SJCRH30 (cell line): ENCODE measurements around the gene AP2A1. TPM values are rescaled to one million over a fixed set of nuclear protein-coding genes. Genes with fewer than 3 reads are reported as not detected.

Experiments used
- DNase-seq, 2 experiments: peaks; one replicate each; pipeline ENCODE4 v3.0.0-alpha.2; 2015 to 2020
- H3K27ac ChIP-seq: fragments of 250-450 bp; sonication (Bioruptor Pico); 2 replicates; pipeline ENCODE4 v1.5.1; 2020; ENCODE audit warnings: mild to moderate bottlenecking, moderate library complexity
- H3K27me3 ChIP-seq: fragments of 250-450 bp; sonication (Bioruptor Pico); 2 replicates; pipeline ENCODE4 v1.5.1; 2020; ENCODE audit warnings: mild to moderate bottlenecking, moderate library complexity
- H3K36me3 ChIP-seq: fragments of 250-450 bp; sonication (Bioruptor Pico); 2 replicates; pipeline ENCODE4 v1.5.1; 2020; ENCODE audit warnings: mild to moderate bottlenecking, moderate library complexity
- H3K4me1 ChIP-seq: fragments of 250-450 bp; sonication (Bioruptor Pico); 2 replicates; pipeline ENCODE4 v1.5.1; 2020; ENCODE audit warnings: mild to moderate bottlenecking, moderate library complexity
- H3K4me3 ChIP-seq: fragments of 250-450 bp; sonication (Bioruptor Pico); 2 replicates; pipeline ENCODE4 v1.5.1; 2020; ENCODE audit warnings: mild to moderate bottlenecking, moderate library complexity
- H3K9me3 ChIP-seq: fragments of 250-450 bp; sonication (Bioruptor Pico); replicated peaks from 2 replicates; pipeline ENCODE4 v1.5.1; 2020; ENCODE audit warnings: mild to moderate bottlenecking, moderate library complexity
- total RNA-seq: library from RNA; depleted of rRNA; stranded (reverse); fragments of >200 nt; shearing (Covaris generic); gene quantifications from 2 replicates; pipeline ENCODE4 v1.2.3, GENCODE V29; 2014

Gene AP2A1
- total RNA-seq, 1 experiment from 2014 or later, result 68.8 TPM

GRCh38 chr19:49824662-49825061 is 57.9 kb downstream of the AP2A1 start:
- H3K27me3 ChIP-seq, result no peaks in the 10 kb centered on the region
- H3K9me3 ChIP-seq, result no peaks in the 10 kb centered on the region
- no peak overlapping the region for H3K4me3 ChIP-seq
- H3K27ac ChIP-seq, result no peak overlapping the region
- H3K4me1 ChIP-seq, result peaks cover 13% of the 10 kb centered on the region; the same call in 1 of the 2 replicates
- peaks cover 3% of the 10 kb centered on the region; the same call in 1 of the 2 replicates for H3K36me3 ChIP-seq
- DNase-seq, result no peak

- H3K4me1 ChIP-seq, result peaks cover 13% of the 10 kb centered on the region; the same call in 1 of the 2 replicates
- DNase-seq, result no peak
- no peaks in the 10 kb centered on the region for H3K27me3 ChIP-seq
- H3K4me3 ChIP-seq, result no peak overlapping the region
- no peak overlapping the region for H3K27ac ChIP-seq
- H3K36me3 ChIP-seq, result peaks cover 5% of the 10 kb centered on the region; the same call in 1 of the 2 replicates
- H3K9me3 ChIP-seq, result no peaks in the 10 kb centered on the region
These were observed 60.2 kb downstream of the AP2A1 start for GRCh38 chr19:49827034-49827433.

DNA sequence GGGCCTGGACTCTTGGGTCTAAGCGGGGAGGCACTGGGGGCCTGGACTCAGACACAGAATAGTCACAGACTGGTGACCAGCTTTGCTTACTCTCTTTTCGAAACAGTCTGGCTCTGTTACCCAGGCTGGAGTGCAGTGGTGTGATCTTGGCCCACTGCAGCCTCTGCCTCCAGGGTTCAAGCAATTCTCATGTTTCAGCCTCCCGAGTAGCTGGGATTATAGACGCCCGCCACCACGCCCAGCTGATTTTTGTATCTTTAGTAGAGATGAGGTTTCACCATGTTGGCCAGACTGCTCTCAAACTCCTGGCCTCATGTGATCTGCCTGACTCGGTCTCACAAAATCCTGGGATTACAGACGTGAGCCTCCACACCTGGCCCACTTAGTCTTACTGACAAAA is 62.4 kb downstream of the AP2A1 start:
- DNase-seq, result no peak
- Histone ChIP-seq H3K36me3 (peaks cover 4% of the 10 kb centered on the region), H3K4me3 (no peak overlapping the region), H3K4me1 (peaks cover 13% of the 10 kb centered on the region; the same call in 1 of the 2 replicates), H3K27me3 (no peaks in the 10 kb centered on the region), H3K27ac (no peak overlapping the region), H3K9me3 (no peaks in the 10 kb centered on the region)

GRCh38 chr19:49829721-49830120 is 62.9 kb downstream of the AP2A1 start:
- no peak for DNase-seq
- peaks cover 4% of the 10 kb centered on the region for H3K36me3 ChIP-seq
- no peak overlapping the region for H3K27ac ChIP-seq
- H3K9me3 ChIP-seq, result no peaks in the 10 kb centered on the region
- H3K4me3 ChIP-seq, result no peak overlapping the region
- peaks cover 13% of the 10 kb centered on the region; the same call in 1 of the 2 replicates for H3K4me1 ChIP-seq
- no peaks in the 10 kb centered on the region for H3K27me3 ChIP-seq

DNA sequence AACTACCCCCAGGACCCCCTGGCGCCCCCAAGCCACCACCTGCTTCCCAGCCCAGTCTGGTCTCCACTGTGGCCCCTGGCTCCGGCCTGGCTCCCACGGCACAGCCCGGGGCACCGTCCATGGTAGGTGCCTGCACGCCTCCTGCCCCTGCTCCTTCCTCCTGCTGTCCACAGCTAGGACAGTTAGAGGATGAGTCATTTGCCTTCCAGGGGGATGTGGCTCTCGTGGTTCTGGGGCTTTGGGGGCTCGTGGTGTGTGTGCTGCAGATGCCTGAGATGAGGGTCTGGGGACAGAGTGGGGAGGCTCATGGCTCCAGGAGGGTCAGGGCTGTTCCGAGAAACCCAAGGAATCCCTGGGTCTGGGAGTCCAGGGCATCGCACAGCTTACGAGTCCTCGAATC is 64.0 kb downstream of the AP2A1 start:
- no peak for DNase-seq
- H3K4me1 ChIP-seq, result peaks cover 13% of the 10 kb centered on the region; the same call in 1 of the 2 replicates
- H3K4me3 ChIP-seq, result no peak overlapping the region
- H3K9me3 ChIP-seq, result no peaks in the 10 kb centered on the region
- no peaks in the 10 kb centered on the region for H3K27me3 ChIP-seq
- no peak overlapping the region for H3K27ac ChIP-seq
- H3K36me3 ChIP-seq, result peaks cover 4% of the 10 kb centered on the region

- no peak for DNase-seq
- Histone ChIP-seq H3K36me3 (peaks cover 8% of the 10 kb centered on the region), H3K4me3 (no peak overlapping the region), H3K9me3 (no peaks in the 10 kb centered on the region), H3K27ac (no peak overlapping the region), H3K4me1 (peaks cover 11% of the 10 kb centered on the region; the same call in 1 of the 2 replicates), H3K27me3 (no peaks in the 10 kb centered on the region)
These were observed 64.8 kb downstream of the AP2A1 start for GRCh38 chr19:49831592-49831991.

DNA sequence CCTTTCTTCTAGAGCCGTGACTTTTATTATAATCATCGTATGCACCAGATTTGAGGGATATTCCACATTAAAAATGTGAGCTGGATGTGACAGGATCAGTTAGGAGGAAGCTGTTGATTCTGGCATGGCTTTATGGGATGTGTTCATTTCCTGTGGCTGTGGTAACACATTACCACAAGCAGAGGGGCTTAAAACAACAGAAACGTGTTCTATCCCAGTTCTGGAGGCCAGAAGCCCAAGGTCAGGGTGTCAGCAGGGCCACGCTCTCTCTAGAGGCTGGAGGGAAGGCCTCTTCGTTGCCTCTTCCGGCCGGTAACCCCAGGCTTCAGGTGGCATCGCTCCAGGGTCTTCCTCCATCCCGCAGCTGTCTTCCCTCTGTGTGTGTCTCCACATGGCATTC is 65.8 kb downstream of the AP2A1 start:
- peaks cover 13% of the 10 kb centered on the region for H3K36me3 ChIP-seq
- peaks cover 10% of the 10 kb centered on the region; the same call in 1 of the 2 replicates for H3K4me1 ChIP-seq
- H3K27me3 ChIP-seq, result no peaks in the 10 kb centered on the region
- H3K9me3 ChIP-seq, result no peaks in the 10 kb centered on the region
- DNase-seq, result no peak
- H3K27ac ChIP-seq, result no peak overlapping the region
- no peak overlapping the region for H3K4me3 ChIP-seq

- no peak overlapping the region for H3K27ac ChIP-seq
- H3K4me3 ChIP-seq, result no peak overlapping the region
- no peaks in the 10 kb centered on the region for H3K9me3 ChIP-seq
- peaks cover 13% of the 10 kb centered on the region for H3K36me3 ChIP-seq
- no peak for DNase-seq
- peaks cover under 1% of the 10 kb centered on the region; the same call in 1 of the 2 replicates for H3K4me1 ChIP-seq
- no peaks in the 10 kb centered on the region for H3K27me3 ChIP-seq
These were observed 66.8 kb downstream of the AP2A1 start for GRCh38 chr19:49833599-49833998.

- DNase-seq, result no peak
- no peak overlapping the region for H3K27ac ChIP-seq
- peaks cover 19% of the 10 kb centered on the region for H3K36me3 ChIP-seq
- no peak overlapping the region for H3K4me3 ChIP-seq
- no peaks in the 10 kb centered on the region for H3K9me3 ChIP-seq
- no peaks in the 10 kb centered on the region for H3K4me1 ChIP-seq
- H3K27me3 ChIP-seq, result no peaks in the 10 kb centered on the region
These were observed 68.8 kb downstream of the AP2A1 start for GRCh38 chr19:49835562-49835961.

DNA sequence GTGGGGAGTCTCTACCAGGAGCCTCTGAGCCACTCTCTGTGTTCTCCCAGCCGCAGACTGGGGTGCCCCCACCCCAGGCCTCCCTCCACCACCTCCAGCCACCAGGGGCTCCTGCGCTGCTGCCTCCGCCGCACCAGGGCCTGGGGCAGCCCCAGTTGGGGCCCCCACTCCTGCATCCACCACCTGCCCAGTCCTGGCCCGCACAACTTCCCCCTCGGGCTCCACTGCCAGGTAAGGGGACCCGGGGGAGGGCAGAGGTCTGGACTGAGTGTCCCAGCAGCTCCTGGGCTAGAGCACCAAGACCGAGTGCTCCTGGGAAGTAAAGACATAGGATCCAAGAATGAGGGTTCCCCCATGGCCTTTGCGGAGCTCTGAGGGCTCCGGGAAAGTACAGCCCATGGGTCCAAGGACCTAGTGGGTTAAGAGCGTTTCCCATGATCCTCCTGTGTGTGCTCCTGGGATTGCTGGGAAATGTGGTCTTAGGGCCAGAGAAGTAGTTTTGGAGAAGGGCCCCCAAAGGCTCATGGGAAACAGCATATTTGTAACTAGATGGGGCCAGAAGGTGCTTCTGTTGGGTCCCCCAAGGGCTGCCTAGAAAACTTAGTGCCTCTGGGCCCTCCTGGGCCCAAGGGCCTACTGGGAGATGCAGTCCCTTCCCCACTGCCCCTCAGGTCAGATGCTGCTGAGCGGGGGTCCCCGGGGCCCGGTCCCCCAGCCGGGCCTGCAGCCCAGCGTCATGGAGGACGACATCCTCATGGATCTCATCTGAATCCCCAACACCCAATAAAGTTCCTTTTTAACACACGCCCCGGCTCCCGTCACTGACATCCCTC is 69.6 kb downstream of the AP2A1 start:
- DNase-seq, result no peak

GRCh38 chr19:49837009-49837310 is 70.2 kb downstream of the AP2A1 start:
- Histone ChIP-seq H3K27ac (no peak overlapping the region), H3K27me3 (no peaks in the 10 kb centered on the region), H3K9me3 (no peaks in the 10 kb centered on the region), H3K4me1 (no peaks in the 10 kb centered on the region), H3K4me3 (no peak overlapping the region), H3K36me3 (peaks cover 19% of the 10 kb centered on the region)
- no peak for DNase-seq

More for the DNA sequence above, 69.6 kb downstream of the AP2A1 start:
- peaks cover 19% of the 10 kb centered on the region for H3K36me3 ChIP-seq
- no peaks in the 10 kb centered on the region for H3K27me3 ChIP-seq
- no peaks in the 10 kb centered on the region for H3K4me1 ChIP-seq
- no peak overlapping the region for H3K27ac ChIP-seq
- H3K9me3 ChIP-seq, result no peaks in the 10 kb centered on the region
- no peak overlapping the region for H3K4me3 ChIP-seq

- Histone ChIP-seq H3K27me3 (no peaks in the 10 kb centered on the region), H3K9me3 (no peaks in the 10 kb centered on the region), H3K36me3 (peaks cover 19% of the 10 kb centered on the region), H3K4me1 (no peaks in the 10 kb centered on the region), H3K27ac (no peak overlapping the region), H3K4me3 (no peak overlapping the region)
- DNase-seq, result no peak
These were observed 70.6 kb downstream of the AP2A1 start for GRCh38 chr19:49837425-49837824.

GRCh38 chr19:49838885-49839588 is 72.2 kb downstream of the AP2A1 start:
- no peak for DNase-seq
- no peaks in the 10 kb centered on the region for H3K4me1 ChIP-seq
- no peaks in the 10 kb centered on the region for H3K9me3 ChIP-seq
- no peak overlapping the region for H3K4me3 ChIP-seq
- H3K27me3 ChIP-seq, result no peaks in the 10 kb centered on the region
- H3K27ac ChIP-seq, result no peak overlapping the region
- H3K36me3 ChIP-seq, result peaks cover 17% of the 10 kb centered on the region

GRCh38 chr19:49839713-49840112 is 72.9 kb downstream of the AP2A1 start:
- Histone ChIP-seq H3K36me3 (peaks cover 17% of the 10 kb centered on the region), H3K9me3 (no peaks in the 10 kb centered on the region)
- no peak for DNase-seq

GRCh38 chr19:49840321-49840720 is 73.5 kb downstream of the AP2A1 start:
- Histone ChIP-seq H3K4me3 (no peak overlapping the region), H3K27ac (no peak overlapping the region), H3K4me1 (no peaks in the 10 kb centered on the region), H3K36me3 (peaks cover 17% of the 10 kb centered on the region), H3K27me3 (no peaks in the 10 kb centered on the region), H3K9me3 (no peaks in the 10 kb centered on the region)
- DNase-seq, result no peak

More at GRCh38 chr19:49839713-49840112, 72.9 kb downstream of the AP2A1 start:
- Histone ChIP-seq H3K27ac (no peak overlapping the region), H3K4me3 (no peak overlapping the region), H3K27me3 (no peaks in the 10 kb centered on the region), H3K4me1 (no peaks in the 10 kb centered on the region)
